Esophagus muscularis mucosa (tissue), 4 donors: ENCODE results near the gene CAMTA1. TPM values are rescaled to one million over a fixed set of nuclear protein-coding genes. Genes with fewer than 3 reads are reported as not detected.

Experiments
- DNase-seq: peaks from one replicate; pipeline ENCODE4 v3.0.0-alpha.2; 2017; ENCODE audit errors: extremely low spot score
- H3K27ac ChIP-seq, 4 donors: fragments of 200-600 bp; sonication (generic); replicated peaks in 1 of 4; 1 replicate in 3 of 4; 2 replicates in 1 of 4; pipeline ENCODE4 v1.5.1; 2016 to 2019; ENCODE audit warnings: mild to moderate bottlenecking in 1 of 4
- H3K27me3 ChIP-seq, 4 donors: fragments of 200-600 bp; sonication (generic); one replicate each; pipeline versions ENCODE4 v1.5.1 to v1.6.0; 2016 to 2019
- H3K36me3 ChIP-seq, 4 donors: fragments of 200-600 bp; sonication (generic); one replicate each; pipeline ENCODE4 v1.5.1; 2016 to 2019
- H3K4me1 ChIP-seq, 4 donors: fragments of 200-600 bp; sonication (generic); one replicate each; pipeline ENCODE4 v1.5.1; 2016 to 2019
- H3K4me3 ChIP-seq, 4 donors: fragments of 200-600 bp; sonication (generic); 1 replicate in 2 of 4; 2 replicates in 2 of 4; pipeline ENCODE4 v1.5.1; 2016 to 2019; ENCODE audit warnings: mild to moderate bottlenecking in 4 of 4, moderate library complexity in 1 of 4
- H3K9me3 ChIP-seq, 4 donors: fragments of 200-600 bp; sonication (generic); 1 replicate in 3 of 4; 2 replicates in 1 of 4; pipeline ENCODE4 v1.5.1; 2016 to 2019
- CTCF ChIP-seq, 3 experiments: fragments of 200-600 bp in 2 of 3; fragments of 450-650 bp in 1 of 3; sonication (generic) in 2 of 3; IDR thresholded peaks; one replicate each; pipeline ENCODE4 v1.5.1; 2017 to 2019; ENCODE audit warnings: antibody characterized with exemption in 3 of 3, mild to moderate bottlenecking in 2 of 3, moderate library complexity in 1 of 3
- EP300 ChIP-seq: sonication (generic); formaldehyde crosslinking; IDR thresholded peaks from one replicate; pipeline ENCODE4 v1.6.1; 2017; ENCODE audit warnings: antibody characterized with exemption
- POLR2A ChIP-seq: fragments of 450-650 bp; IDR thresholded peaks from one replicate; pipeline ENCODE4 v1.6.1; 2017; ENCODE audit warnings: antibody characterized with exemption, moderate library complexity, mild to moderate bottlenecking, low read depth
- POLR2AphosphoS5 ChIP-seq, 2 donors: sonication (generic); formaldehyde crosslinking; IDR thresholded peaks; one replicate each; pipeline ENCODE4 v1.6.1; 2017; ENCODE audit warnings: antibody characterized with exemption in 2 of 2
- WGBS: methylation state at CpG from one replicate; pipeline ENCODE4 v1.1.5; 2018; 5-methylcytosine and 5-hydroxymethylcytosine counted together
- intact Hi-C: fragments of 100-400 bp; cut with DNase I; formaldehyde crosslinking; loops from one replicate; pipeline ENCODE4 v1.15.1; 2023
- total RNA-seq, 4 donors: library from RNA; depleted of rRNA; stranded (reverse); fragments of >200 nt; gene quantifications; one replicate each; pipeline versions ENCODE4 v1.1.0 to v1.2.1, GENCODE V29; 2016

CAMTA1 gene
- total RNA-seq, 4 donors from 2014 or later = 109 to 226 (median 139) TPM

- WGBS = 68% methylated on average over 3 of the region's 3 CpGs
- Histone ChIP-seq H3K36me3 (peaks cover 40 to 84% (median 47%) of the 10 kb centered on the region in 4 donors), H3K4me3 (no peak overlapping the region), H3K4me1 (peaks cover 3 to 26% (median 15%) of the 10 kb centered on the region in 4 donors), H3K27ac (no peak overlapping the region), H3K9me3 (no peaks in the 10 kb centered on the region), H3K27me3 (no peaks in the 10 kb centered on the region)
- TF ChIP-seq POLR2A (no peak), POLR2AphosphoS5 (IDR thresholded peaks at IDR 0.05) (no peak), EP300 (no peak), CTCF (IDR thresholded peaks at IDR 0.05) (no peak)
- intact Hi-C loops = no loop called here
- DNase-seq = no peak
Measured at GRCh38 chr1:7777591-7777990, 992.3 kb downstream of the CAMTA1 start.

DNA sequence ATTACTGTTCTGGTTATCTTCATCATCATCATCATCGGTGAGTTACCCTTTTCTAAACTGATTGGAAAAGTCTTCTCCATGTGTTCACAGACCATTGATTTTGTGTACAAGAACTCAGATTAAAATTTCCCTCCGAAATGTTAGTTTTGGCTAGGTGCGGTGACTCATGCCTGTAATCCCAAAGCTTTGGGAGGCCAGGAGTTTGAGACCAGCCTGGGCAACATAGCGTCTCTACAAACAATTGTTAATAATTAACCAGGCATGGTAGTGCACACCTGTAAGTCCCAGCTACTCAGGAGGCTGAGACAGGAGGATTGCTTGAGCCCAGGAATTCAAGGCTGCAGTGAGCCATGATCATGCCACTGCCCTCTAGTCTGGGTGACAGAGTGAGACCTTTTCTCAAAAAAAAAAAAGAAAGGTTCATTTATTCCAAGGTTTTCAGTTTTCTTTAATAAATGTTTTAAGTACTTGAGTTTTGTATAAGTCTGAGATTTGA, 992.9 kb downstream of the CAMTA1 start:
- no peaks in the 10 kb centered on the region for H3K27me3 ChIP-seq
- no peak for DNase-seq
- TF ChIP-seq EP300 (no peak), CTCF (IDR thresholded peaks at IDR 0.05) (no peak), POLR2AphosphoS5 (IDR thresholded peaks at IDR 0.05) (no peak), POLR2A (no peak)
- no peak overlapping the region for H3K4me3 ChIP-seq
- intact Hi-C loops = no loop called here
- H3K27ac ChIP-seq = no peak overlapping the region
- peaks cover 40 to 79% (median 47%) of the 10 kb centered on the region in 4 donors for H3K36me3 ChIP-seq
- no peaks in the 10 kb centered on the region for H3K9me3 ChIP-seq
- peaks cover 3 to 26% (median 15%) of the 10 kb centered on the region in 4 donors for H3K4me1 ChIP-seq
- WGBS = 91% methylated on average over 4 of the region's 4 CpGs

DNA sequence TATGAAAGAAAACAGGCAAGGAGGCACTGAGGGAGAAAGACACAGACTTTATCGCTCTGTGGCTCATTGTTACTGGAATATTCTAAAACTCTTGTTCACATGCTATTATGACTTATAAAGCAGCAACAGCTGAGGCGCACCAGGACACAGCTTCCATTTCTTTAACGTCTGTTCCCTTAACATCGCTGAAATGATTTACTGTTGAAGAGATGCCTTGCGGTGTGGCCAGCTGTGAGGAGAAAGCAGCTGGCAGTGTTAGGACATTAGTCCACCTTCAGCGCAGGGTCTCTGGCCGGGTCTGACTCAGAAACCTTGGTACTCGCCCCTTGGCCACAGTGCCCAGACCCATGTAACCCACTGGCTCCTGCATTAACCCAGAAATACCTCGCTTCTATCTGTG, 995.7 kb downstream of the CAMTA1 start:
- peak overlapping the region in 1 of 4 donors; percentile 96 for H3K27ac ChIP-seq
- H3K36me3 ChIP-seq = peaks cover 36 to 57% (median 46%) of the 10 kb centered on the region in 4 donors
- H3K27me3 ChIP-seq = no peaks in the 10 kb centered on the region
- no peak overlapping the region for H3K4me3 ChIP-seq
- H3K4me1 ChIP-seq = peaks cover 14 to 28% (median 27%) of the 10 kb centered on the region in 4 donors
- DNase-seq = no peak
- 91% methylated on average over 9 of the region's 9 CpGs for WGBS
- H3K9me3 ChIP-seq = no peaks in the 10 kb centered on the region
- intact Hi-C loops = no loop called here
- no peak for TF ChIP-seq CTCF (IDR thresholded peaks at IDR 0.05)
- TF ChIP-seq POLR2AphosphoS5 (IDR thresholded peaks at IDR 0.05) = no peak
- no peak for TF ChIP-seq EP300
- no peak for TF ChIP-seq POLR2A

GRCh38 chr1:7781501-7781900, 996.2 kb downstream of the CAMTA1 start:
- Histone ChIP-seq H3K4me3 (no peak overlapping the region), H3K27me3 (no peaks in the 10 kb centered on the region), H3K4me1 (peaks cover 14 to 33% (median 32%) of the 10 kb centered on the region in 4 donors), H3K9me3 (no peaks in the 10 kb centered on the region), H3K36me3 (peaks cover 36 to 54% (median 46%) of the 10 kb centered on the region in 4 donors), H3K27ac (peak overlapping the region in 1 of 4 donors; percentile 96)
- DNase-seq = no peak
- intact Hi-C loops = no loop called here
- WGBS = 66% methylated on average over 7 of the region's 7 CpGs
- no peak for TF ChIP-seq CTCF (IDR thresholded peaks at IDR 0.05)

DNA sequence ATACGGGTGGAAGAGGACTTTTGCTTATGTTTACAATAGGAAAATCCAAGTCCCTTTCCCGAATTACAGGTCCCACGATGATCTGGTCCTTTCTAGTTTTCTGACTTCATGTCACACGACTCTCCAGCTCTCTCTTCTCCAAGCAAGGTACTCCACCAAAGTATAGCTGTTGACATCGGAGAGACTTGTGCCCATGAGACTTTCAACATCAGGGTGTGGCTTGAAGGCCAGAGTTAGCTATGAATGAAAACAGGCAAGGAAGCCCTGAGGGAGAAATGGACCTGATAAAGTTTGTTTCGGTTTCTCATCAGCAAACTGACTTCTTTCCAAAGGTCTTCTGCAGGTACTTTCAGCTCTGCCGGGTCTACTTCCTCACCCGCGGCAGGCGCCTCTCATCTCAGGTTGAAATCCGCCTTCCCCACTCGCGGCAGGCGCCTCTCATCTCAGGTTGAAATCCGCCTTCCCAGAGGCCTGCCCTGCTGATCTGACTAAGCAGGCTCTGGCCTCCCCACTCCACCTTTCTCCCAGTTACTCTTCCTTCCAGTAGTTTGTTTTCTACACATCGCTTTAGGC, 996.8 kb downstream of the CAMTA1 start:
- intact Hi-C loops = no loop called here
- DNase-seq = no peak
- H3K36me3 ChIP-seq = peaks cover 35 to 54% (median 43%) of the 10 kb centered on the region in 4 donors
- peaks cover 14 to 38% (median 37%) of the 10 kb centered on the region in 4 donors for H3K4me1 ChIP-seq
- peak overlapping the region; percentile 89 to 98 (median 94) for H3K27ac ChIP-seq
- 90% methylated on average over 16 of the region's 16 CpGs for WGBS
- no peaks in the 10 kb centered on the region for H3K9me3 ChIP-seq
- H3K27me3 ChIP-seq = no peaks in the 10 kb centered on the region
- no peak overlapping the region for H3K4me3 ChIP-seq
- no peak for TF ChIP-seq POLR2A
- TF ChIP-seq CTCF (IDR thresholded peaks at IDR 0.05) = no peak
- no peak for TF ChIP-seq POLR2AphosphoS5 (IDR thresholded peaks at IDR 0.05)
- TF ChIP-seq EP300 = no peak
